GM18519 (cell line): Measurements from ENCODE around the gene KRTAP9-9.
"Not testable (repeated sequence)": the region's sequence is repeated elsewhere in the genome, so short reads cannot be mapped to it uniquely, and the experiment has no call there.

Experiments used
- ATAC-seq: cut with Tn5 transposase; IDR thresholded peaks from one replicate; pipeline ENCODE4 v1.9.1; 2021; ENCODE audit warnings: mild to moderate bottlenecking, moderate library complexity; ENCODE audit not compliant: unreplicated experiment, low FRiP score

KRTAP9-9 gene

DNA sequence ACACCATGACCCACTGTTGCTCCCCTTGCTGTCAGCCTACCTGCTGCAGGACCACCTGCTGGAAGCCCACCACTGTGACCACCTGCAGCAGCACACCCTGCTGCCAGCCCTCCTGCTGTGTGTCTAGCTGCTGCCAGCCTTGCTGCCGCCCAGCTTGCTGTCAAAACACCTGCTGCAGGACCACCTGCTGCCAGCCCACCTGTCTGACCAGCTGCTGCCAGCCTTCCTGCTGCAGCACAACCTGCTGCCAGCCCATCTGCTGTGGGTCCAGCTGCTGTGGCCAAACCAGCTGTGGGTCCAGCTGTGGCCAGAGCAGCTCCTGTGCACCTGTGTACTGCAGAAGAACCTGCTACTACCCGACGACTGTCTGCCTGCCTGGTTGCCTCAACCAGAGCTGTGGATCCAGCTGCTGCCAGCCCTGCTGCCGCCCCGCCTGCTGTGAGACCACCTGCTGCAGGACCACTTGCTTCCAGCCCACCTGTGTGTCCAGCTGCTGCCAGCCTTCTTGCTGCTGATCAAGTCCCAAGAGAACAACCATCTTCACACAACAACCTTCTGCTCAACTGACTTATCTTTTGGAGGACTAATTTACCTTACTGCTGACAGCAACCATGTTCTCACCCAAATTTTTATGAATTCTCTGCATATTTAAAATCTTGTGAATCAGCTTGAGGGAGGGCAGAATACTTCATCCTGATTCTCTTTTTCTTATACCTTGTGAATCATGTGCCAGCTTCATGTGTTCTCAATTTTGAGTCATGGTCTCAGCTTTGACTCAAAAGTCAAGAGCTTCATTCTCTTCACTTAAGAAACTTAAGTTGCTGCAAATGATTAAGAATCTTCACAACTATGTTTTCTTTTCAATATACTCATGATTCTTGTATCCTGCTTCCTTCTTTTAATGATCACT, at the start of gene KRTAP9-9:
TSS of gene KRTAP9-9 (plus strand) at position 4 of the 910 bp plus-strand sequence.
- not testable (repeated sequence) for ATAC-seq

DNA sequence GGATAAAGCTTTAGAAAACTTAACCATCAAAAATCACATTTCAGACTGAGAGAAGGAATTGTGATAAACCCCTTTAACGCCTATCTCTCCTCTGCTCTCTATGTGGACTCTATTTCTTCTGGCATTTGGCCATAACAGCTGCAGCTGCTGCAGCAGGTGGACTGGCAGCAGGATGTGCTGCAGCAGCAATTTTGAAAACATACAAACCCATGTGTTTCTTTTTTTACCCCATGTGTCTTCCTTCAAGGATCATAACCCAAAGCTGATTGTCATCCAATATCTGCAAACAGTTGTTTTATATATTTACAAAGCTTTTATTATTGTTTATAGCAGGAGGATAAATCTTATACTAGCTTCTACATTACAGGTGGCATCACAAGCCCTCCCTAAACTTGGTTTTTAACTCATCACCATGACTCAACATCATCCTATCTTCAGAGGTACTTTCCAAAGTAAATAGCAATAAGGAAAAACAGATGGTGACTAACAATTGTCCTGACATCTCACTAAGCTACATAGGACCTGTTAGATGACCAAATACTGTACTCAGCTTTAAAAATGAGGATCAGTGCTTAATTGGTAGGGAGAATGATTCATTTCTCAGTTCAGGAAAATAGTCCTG, 43.2 kb upstream of the KRTAP9-9 start:
- no peak for ATAC-seq

DNA sequence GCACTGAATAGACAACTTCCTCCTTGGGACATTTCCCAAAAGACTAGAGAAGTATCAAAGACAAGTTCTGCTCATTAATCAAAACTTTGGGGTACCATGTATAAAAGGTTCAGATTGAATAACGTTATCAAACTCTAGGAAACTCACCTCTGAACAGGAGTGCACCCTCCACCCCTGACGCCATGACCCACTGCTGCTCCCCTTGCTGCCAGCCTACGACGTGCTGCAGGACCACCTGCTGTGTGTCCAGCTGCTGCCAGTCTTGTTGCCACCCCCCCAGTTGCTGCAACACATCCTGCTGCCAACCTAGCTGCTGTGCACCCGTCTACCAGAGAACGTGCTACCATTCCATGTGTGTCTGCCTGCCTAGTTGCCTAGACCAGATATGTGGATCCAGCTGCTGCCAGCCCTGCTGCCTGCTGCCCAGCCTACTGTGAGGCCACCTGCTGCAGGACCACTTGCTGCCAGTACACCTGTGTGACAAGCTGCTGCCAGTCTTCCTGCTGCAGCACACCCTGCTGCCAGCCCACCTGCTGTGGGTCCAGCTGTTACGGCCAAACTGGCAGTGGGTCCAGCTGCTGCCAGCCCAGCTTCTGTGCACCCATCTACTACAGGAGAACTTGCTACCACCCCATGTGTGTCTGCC, 42.5 kb upstream of the KRTAP9-9 start:
- no peak for ATAC-seq

DNA sequence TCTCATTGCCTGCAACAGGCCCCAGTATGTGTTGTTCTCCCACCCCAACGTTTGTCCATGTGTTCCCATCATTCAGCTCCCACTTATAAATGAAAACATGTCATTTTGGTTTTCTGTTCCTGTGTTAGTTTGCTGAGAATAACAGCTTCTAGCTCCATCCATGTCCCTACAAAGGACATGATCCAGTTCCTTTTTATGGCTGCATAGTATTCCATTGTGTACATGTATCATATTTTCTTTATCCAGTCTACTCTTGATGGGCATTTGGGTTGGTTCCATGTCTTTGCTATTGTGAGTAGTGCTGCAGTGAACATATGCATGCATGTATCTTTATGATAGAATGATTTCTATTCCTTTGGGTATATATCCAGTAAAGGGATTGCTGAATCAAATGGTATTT, 39.5 kb upstream of the KRTAP9-9 start:
- no peak for ATAC-seq

DNA sequence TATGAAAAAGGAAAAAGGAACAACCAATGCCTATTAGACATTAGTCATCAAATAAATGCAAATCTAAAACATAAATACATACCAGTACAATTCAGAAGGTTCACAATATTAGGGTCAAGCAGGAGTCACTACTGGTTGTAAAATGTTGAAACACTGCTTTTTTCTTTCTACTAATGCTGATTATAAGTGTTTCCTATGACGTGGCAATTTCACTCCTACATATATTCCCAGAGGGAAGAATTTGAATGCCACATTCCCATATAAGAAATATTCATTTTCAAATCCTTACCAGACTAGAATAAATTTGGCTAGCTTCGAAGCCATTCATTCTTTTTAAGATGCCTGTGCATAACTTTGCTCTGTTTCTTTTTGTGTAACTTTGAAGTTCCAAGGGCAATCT, 31.4 kb upstream of the KRTAP9-9 start:
- ATAC-seq: no peak

DNA sequence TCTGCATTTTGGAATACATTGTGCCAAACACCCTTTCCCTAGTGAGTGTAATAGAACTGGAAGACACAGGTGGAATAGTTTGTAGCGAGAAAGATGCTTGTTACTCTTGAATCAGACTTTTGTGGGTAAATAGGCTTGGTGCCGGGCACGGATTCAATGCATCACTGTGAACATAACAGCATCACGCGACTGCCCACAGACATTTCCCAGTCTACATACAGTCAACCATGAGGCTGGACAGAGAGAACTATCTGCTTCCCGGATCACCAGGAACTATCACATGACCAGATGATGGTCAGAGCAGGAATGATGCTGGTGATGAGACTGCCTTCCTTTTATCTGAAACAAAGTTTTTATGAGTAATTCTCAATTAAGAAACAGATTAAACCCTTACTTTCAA, 29.1 kb upstream of the KRTAP9-9 start:
- ATAC-seq: no peak

DNA sequence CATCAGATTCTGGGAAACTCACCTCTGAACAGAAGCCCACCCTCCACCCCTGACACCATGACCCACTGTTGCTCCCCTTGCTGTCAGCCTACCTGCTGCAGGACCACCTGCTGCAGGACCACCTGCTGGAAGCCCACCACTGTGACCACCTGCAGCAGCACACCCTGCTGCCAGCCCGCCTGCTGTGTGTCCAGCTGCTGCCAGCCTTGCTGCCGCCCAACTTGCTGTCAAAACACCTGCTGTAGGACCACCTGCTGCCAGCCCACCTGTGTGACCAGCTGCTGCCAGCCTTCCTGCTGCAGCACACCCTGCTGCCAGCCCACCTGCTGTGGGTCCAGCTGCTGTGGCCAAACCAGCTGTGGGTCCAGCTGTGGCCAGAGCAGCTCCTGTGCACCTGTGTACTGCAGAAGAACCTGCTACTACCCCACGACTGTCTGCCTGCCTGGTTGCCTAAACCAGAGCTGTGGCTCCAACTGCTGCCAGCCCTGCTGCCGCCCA, 28.5 kb upstream of the KRTAP9-9 start, which contains the start of gene KRTAP9-2:
TSS of gene KRTAP9-2 (plus strand) at position 51 of the 498 bp plus-strand sequence. CDS start at position 58, 7 bp downstream.
- ATAC-seq: not testable (repeated sequence)

DNA sequence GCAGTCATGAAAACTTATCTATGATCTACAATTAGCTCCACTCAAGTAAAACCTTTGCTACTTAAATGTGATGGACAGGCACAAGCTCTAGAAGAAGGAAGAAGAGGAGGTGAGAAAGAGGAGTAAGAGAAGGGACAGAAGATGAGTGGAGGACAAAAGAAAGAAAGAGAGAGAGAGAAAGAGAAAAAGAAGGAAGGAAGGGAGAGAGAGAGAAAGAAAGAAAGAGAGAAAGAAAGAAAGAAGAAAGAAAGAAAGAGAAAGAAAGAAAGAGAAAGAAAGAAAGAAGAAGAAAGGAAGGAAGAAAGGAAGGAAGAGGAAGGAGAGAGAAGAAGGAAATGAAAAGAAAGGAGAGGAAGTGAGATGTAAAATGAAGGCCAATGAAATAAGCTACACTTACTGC, 25.1 kb upstream of the KRTAP9-9 start:
- no peak for ATAC-seq

DNA sequence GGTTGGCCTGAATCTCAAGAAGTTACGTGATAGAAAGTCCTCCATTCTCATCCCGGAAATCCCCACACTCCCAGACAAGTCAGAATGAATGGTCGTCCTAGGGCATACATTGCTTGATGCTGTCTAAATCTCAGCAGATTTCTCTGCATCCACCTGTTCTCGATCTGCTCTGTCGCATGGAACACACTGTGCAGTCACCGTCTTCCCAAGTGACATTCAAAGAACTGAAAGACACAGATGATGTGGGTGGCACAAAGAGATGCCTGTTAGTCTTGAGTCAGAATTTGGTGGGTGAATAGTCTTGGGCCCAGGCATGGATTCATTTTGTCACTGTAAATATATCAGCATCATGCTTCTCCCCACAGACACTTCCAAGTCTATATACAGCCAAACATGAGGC, 23.5 kb upstream of the KRTAP9-9 start:
- no peak for ATAC-seq

DNA sequence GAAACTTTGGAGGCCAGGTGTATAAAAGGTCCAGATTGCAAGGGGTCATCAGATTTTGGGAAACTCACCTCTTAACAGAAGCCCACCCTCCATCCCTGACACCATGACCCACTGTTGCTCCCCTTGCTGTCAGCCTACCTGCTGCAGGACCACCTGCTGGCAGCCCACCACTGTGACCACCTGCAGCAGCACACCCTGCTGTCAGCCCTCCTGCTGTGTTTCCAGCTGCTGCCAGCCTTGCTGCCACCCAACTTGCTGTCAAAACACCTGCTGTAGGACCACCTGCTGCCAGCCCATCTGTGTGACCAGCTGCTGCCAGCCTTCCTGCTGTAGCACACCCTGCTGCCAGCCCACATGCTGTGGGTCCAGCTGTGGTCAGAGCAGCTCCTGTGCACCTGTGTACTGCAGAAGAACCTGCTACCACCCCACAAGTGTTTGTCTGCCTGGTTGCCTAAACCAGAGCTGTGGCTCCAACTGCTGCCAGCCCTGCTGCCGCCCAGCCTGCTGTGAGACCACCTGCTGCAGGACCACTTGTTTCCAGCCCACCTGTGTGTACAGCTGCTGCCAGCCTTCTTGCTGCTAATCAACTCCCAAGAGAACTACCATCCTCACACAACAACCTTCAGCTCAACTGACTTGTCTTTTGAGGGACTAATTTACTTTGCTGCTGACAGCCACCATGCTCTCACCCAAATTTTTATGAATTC, 22.6 kb upstream of the KRTAP9-9 start, which contains the start of gene KRTAP9-3:
TSS of gene KRTAP9-3 (plus strand) at position 51 of the 707 bp plus-strand sequence. CDS start at position 104, 53 bp downstream.
- ATAC-seq: not testable (repeated sequence)

DNA sequence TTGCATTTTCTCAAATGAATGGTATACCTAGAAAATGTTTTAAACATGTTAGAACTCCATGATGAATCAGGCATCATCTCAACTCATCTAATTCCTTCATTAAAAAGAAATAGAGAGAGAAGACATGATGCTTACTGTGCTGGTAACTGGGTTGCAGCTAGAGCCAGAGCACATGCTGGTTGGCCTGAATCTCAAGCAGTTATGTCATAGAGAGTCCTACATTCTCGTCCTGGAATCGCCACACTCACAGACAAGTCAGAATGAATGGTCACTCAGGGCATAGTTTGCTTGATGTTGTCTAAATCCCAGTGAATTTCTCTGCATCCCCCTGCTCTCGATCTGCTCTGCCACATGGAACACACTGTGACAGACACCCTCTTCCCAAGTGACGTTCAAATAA, 18.1 kb upstream of the KRTAP9-9 start:
- ATAC-seq: not testable (repeated sequence)

DNA sequence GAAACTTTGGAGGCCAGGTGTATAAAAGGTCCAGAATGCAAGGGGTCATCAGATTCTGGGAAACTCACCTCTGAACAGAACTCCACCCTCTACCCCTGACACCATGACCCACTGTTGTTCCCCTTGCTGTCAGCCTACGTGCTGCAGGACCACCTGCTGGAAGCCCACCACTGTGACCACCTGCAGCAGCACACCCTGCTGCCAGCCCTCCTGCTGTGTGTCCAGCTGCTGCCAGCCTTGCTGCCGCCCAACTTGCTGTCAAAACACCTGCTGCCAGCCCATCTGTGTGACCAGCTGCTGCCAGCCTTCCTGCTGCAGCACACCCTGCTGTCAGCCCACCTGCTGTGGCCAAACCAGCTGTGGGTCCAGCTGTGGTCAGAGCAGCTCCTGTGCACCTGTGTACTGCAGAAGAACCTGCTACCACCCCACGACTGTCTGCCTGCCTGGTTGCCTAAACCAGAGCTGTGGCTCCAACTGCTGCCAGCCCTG, 17.2 kb upstream of the KRTAP9-9 start, which contains the start of gene KRTAP9-8:
TSS of gene KRTAP9-8 (plus strand) at position 51 of the 489 bp plus-strand sequence. CDS start at position 104, 53 bp downstream.
- not testable (repeated sequence) for ATAC-seq

DNA sequence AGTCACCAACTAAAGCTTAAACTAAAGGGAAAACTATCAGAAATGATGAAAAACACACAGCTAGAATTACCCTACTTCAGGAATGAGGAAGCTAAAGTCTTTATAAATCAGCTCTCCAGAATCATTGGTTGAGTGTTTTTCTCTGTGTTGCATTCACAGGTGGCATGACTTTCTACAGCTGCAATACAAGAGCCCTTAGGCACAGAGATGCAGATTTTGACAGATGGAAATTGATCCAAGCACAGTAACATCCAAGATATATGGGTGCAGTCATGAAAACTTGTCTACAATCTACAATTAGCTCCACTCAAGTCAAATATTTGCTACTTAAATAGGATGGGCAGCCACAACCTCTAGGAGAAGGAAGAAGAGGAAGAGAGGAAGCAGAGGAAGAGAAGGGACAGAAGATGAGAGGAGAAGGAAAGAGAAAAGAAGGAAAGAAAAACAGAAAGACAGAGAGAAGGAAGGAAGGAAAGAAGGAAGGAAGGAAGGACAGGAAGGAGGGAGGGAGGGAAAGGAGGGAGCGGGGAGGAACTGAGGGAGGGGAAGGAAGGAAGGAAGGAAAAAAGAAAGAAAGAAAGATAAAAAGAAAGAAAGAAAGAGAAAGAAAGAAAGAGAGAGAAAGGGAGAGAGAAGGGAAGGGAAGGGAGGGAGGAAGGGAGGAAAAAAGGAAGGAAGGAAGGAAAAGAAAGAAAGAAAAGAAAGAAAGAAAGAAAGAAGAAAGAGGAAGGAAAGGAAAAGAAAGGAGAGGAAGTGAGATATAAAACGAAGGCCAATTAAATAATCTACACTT, 8.0 kb upstream of the KRTAP9-9 start:
- ATAC-seq: not testable (repeated sequence)

DNA sequence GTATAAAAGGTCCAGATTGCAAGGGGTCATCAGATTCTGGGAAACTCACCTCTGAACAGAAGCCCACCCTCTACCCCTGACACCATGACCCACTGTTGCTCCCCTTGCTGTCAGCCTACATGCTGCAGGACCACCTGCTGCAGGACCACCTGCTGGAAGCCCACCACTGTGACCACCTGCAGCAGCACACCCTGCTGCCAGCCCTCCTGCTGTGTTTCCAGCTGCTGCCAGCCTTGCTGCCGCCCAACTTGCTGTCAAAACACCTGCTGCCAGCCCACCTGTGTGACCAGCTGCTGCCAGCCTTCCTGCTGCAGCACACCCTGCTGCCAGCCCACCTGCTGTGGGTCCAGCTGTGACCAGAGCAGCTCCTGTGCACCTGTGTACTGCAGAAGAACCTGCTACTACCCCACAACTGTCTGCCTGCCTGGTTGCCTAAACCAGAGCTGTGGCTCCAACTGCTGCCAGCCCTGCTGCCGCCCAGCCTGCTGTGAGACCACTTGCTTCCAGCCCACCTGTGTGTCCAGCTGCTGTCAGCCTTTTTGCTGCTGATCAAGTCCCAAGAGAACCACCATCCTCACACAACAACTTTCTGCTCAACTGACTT, 5.4 kb upstream of the KRTAP9-9 start, which contains the start of gene KRTAP9-4:
TSS of gene KRTAP9-4 (plus strand) at position 51 of the 604 bp plus-strand sequence. CDS start at position 85, 34 bp downstream.
- not testable (repeated sequence) for ATAC-seq

DNA sequence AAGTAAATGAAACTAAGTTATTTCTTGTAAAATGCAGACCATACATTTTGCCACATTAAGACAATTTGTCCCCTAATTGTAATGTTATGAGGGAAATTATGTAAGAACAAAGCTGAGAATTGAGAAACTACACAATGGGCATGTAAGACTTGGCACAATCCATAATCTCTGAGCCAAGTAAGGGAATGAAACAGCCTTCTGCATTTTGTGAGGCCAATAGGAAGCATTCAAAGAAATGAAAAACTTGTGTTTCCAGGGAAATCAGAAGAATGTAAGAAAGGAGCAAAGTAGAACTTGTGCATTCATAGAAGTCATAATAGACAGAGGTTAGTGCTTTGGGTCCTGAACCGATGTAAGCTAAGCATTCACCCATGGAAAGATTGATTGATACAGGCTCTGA, 3.9 kb upstream of the KRTAP9-9 start:
- no peak for ATAC-seq

DNA sequence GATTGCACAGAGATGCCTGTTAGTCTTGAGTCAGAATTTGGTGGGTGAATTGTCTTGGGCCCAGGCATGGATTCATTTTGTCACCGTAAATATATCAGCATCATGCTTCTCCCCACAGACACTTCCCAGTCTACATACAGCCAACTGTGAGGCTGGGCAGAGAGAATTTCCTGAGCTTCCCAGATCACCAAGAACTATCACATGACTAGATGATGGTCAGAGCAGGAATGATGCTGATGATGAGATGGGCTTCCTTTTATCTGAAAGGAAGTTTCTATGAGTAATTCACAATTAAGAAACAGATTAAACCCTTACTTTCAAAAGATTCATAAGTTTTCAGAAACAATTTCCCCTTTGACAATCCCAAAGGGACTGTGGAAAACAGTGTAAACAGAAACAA, 323 bp upstream of the KRTAP9-9 start:
- no peak for ATAC-seq

DNA sequence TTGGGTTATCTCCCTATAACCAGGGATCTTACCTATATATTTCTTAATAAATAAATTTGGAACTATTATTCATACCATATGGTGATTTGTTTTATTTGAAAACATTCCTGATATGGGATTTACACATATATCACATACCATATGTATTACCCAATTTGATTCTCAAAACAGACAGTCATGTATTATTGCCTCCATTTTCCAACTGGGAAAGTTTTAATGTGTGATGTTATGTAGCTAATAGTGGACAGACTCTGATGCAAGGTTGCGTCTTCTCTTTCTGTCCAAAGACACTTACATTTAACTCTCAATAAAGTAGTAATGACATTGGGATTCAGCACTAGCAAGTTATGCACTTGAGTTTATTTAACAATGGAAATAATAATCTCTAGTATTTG, 1.1 kb downstream of the KRTAP9-9 start:
- ATAC-seq: no peak

DNA sequence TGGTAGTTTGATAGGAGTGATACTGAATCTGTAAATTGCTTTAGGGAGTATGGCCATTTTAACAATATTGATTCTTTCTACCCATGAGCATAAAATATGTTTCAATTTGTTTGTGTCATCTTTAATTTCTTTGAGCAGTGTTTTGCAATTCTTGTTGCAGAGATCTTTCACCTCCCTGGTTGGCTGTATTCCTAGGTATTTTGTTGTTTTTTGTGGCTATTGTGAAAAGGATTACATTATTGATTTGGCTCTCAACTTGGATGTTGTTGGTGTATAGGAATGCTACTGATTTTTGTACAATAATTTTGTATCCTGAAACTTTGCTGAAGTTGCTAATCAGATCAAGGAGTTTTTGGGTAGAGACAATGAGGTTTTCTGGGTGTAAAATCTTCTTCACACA, 3.2 kb downstream of the KRTAP9-9 start:
- no peak for ATAC-seq

DNA sequence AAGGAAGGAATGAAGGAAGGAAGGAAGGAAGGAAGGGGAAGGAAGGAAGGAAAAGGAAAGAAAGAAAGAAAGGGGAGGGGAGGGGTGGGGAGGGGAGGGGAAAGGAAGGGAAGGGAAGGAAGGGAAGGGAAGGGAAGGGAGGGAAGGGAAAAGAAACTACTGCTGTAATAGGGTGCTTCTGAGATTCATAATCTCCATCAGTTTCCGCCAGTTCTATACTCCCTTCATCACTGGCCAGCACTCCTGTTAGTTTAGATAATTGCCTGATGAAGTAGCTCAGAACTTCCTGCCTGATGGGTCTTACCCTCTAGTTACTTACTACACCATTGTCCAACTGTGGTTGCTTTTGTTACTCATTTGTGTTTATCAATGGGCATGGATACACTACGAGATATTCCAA, 8.0 kb downstream of the KRTAP9-9 start:
- ATAC-seq: no peak
